ENCODE measurements around the gene SELPLG. TPM values are rescaled to one million over a fixed set of nuclear protein-coding genes. Genes with fewer than 3 reads are reported as not detected.

Gene SELPLG
- total RNA-seq, 6 experiments from 2014 or later: 6.2 to 8.1 (median 7.1) TPM

GRCh38 chr12:108611884-108612415 lies 21.7 kb downstream of the SELPLG start:
- H3K4me3 Mint-ChIP-seq: no peak overlapping the region
- peak overlapping the region; percentile 77 for H3K27ac Mint-ChIP-seq
- H3K9me3 Mint-ChIP-seq: peaks cover 6% of the 10 kb centered on the region; the same call in 1 of the 2 replicates
- DNase-seq: peak; percentile 81
- H3K27me3 Mint-ChIP-seq (ENCODE audit: insufficient read depth): peaks cover 2% of the 10 kb centered on the region; the same call in 1 of the 2 replicates
- TF ChIP-seq CTCF (IDR thresholded peaks at IDR 0.05): peak; percentile 79
- H3K36me3 Mint-ChIP-seq (ENCODE audit: low read depth): peaks cover 12% of the 10 kb centered on the region
- H3K4me1 Mint-ChIP-seq (ENCODE audit: low read depth): peaks cover 51% of the 10 kb centered on the region

- Mint-ChIP-seq H3K27ac (peak overlapping the region; percentile 77; the same call in 1 of the 2 replicates), H3K4me1 (ENCODE audit: low read depth) (peaks cover 44% of the 10 kb centered on the region), H3K36me3 (ENCODE audit: low read depth) (peaks cover 6% of the 10 kb centered on the region; the same call in 1 of the 2 replicates), H3K4me3 (no peak overlapping the region), H3K27me3 (ENCODE audit: insufficient read depth) (peaks cover 2% of the 10 kb centered on the region; the same call in 1 of the 2 replicates), H3K9me3 (peaks cover 1% of the 10 kb centered on the region; the same call in 1 of the 2 replicates)
- no peak for DNase-seq
- no peak for TF ChIP-seq CTCF (IDR thresholded peaks at IDR 0.05)
These were observed 22.7 kb downstream of the SELPLG start for GRCh38 chr12:108610856-108611605.

GRCh38 chr12:108610336-108610815 lies 23.3 kb downstream of the SELPLG start:
- Mint-ChIP-seq H3K9me3 (no peaks in the 10 kb centered on the region), H3K4me1 (ENCODE audit: low read depth) (peaks cover 47% of the 10 kb centered on the region), H3K4me3 (no peak overlapping the region), H3K27ac (peak overlapping the region; percentile 22; the same call in 1 of the 2 replicates), H3K27me3 (ENCODE audit: insufficient read depth) (peaks cover 2% of the 10 kb centered on the region), H3K36me3 (ENCODE audit: low read depth) (0 out of 2 replicates have a peak, but pooled peaks cover 6% of the 10 kb centered on the region)
- TF ChIP-seq CTCF (IDR thresholded peaks at IDR 0.05): no peak
- no peak for DNase-seq

- Mint-ChIP-seq H3K27ac (peak overlapping the region; percentile 29), H3K27me3 (ENCODE audit: insufficient read depth) (peaks cover 2% of the 10 kb centered on the region), H3K9me3 (no peaks in the 10 kb centered on the region), H3K4me3 (no peak overlapping the region), H3K36me3 (ENCODE audit: low read depth) (0 out of 2 replicates have a peak, but pooled peaks cover 6% of the 10 kb centered on the region), H3K4me1 (ENCODE audit: low read depth) (peaks cover 51% of the 10 kb centered on the region)
- peak; percentile 57 for DNase-seq
- no peak for TF ChIP-seq CTCF (IDR thresholded peaks at IDR 0.05)
These were observed 24.0 kb downstream of the SELPLG start for GRCh38 chr12:108609537-108610335.

- Mint-ChIP-seq H3K4me1 (ENCODE audit: low read depth) (peaks cover 49% of the 10 kb centered on the region), H3K27me3 (ENCODE audit: insufficient read depth) (peaks cover 3% of the 10 kb centered on the region), H3K36me3 (ENCODE audit: low read depth) (0 out of 2 replicates have a peak, but pooled peaks cover 6% of the 10 kb centered on the region), H3K27ac (no peak overlapping the region), H3K4me3 (no peak overlapping the region), H3K9me3 (no peaks in the 10 kb centered on the region)
- no peak for TF ChIP-seq CTCF (IDR thresholded peaks at IDR 0.05)
- DNase-seq: no peak
These were observed 25.1 kb downstream of the SELPLG start for GRCh38 chr12:108608616-108609015.
